ENCODE measurements around the gene NHERF1.

NHERF1 gene

DNA sequence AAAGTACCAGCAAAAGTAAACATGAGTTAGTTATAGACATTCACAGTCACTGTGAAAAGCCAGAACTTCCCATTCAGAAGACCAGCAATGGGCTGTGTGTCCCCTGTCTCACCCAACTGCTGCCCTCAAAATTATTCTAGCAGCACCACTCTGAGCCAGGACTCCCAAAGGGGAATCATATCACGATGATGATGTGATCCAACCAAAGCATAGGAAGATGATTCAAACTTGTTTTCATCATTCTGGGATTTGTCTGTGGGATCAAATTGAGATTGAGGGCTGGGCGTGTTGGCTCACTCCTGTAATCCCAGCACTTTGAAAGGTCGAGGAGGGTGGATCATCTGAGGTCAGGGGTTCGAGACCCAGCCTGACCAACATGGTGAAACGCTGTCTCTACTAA, 34.1 kb downstream of the NHERF1 start:
- in situ Hi-C loops (cut with HindIII; ENCODE audit: low sequenced_read_pairs): no loop called here

DNA sequence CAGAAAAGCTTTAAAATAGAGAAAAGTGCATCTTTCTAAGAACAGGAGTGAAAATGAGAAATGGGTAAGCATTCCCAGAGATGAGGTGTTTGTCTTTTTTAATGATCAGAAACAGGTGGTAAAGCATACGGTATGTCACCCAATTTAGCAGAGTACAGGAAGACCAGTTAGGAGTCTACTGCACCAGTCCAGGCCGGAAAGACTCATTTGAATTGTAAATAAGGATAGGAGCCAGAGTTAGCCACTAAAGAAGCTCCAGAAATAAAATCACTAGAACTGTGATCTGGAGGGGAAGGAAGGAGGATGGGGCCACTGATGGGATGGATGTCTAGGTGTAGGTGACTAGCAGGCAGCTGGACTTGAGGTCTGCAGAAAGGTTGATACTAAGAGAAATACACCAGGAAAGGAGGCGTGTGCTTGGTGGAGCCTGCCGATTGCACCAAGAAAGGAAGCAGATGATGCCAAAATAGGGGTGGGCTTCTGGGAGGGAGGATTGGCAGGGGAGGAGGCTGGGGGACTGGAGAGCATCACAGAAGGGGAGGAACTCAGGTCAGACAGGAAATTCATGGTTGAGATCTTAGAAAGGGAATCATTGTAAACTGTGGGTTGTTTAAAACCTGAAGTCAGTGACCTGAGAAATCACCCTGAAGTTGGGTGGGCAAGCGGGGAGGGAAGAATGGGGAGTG, 35.8 kb downstream of the NHERF1 start:
- in situ Hi-C loops (cut with HindIII; ENCODE audit: low sequenced_read_pairs): no loop called here

GRCh38 chr17:74785096-74785980, 36.9 kb downstream of the NHERF1 start:
- in situ Hi-C loops (cut with HindIII; ENCODE audit: low sequenced_read_pairs): no loop called here

GRCh38 chr17:74785981-74786360, 37.5 kb downstream of the NHERF1 start:
- in situ Hi-C loops (cut with HindIII; ENCODE audit: low sequenced_read_pairs): no loop called here

DNA sequence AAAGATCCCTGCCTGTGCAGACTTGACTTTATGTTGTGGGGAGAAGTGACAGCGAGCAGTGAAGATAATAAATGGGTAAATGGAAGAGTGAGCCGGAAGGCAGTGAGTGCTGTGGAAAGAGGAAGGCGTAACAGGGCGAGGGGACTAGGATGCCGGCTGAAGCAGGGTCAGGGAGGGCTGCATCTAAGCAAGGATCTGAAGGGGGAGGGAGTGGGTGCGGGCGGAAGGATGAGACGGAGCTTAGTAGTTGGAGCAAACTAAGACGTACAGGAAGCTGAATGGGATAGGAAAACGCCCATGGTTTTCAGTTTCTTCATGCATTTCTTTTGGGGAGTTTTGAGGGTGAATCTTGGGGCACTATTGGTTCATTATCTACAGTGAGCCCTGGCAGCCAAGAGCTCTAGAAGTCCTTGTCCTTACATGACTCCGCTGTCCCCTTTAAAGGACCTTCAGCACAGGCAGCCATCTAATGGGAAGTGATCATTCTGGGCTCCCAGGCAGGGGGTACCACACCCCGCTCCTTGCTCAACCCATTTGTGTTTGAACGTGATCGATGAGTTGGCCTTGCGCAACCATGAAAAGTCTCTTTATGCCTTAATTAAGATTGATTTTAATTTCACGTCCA, 38.1 kb downstream of the NHERF1 start:
- in situ Hi-C loops (cut with HindIII; ENCODE audit: low sequenced_read_pairs): no loop called here

DNA sequence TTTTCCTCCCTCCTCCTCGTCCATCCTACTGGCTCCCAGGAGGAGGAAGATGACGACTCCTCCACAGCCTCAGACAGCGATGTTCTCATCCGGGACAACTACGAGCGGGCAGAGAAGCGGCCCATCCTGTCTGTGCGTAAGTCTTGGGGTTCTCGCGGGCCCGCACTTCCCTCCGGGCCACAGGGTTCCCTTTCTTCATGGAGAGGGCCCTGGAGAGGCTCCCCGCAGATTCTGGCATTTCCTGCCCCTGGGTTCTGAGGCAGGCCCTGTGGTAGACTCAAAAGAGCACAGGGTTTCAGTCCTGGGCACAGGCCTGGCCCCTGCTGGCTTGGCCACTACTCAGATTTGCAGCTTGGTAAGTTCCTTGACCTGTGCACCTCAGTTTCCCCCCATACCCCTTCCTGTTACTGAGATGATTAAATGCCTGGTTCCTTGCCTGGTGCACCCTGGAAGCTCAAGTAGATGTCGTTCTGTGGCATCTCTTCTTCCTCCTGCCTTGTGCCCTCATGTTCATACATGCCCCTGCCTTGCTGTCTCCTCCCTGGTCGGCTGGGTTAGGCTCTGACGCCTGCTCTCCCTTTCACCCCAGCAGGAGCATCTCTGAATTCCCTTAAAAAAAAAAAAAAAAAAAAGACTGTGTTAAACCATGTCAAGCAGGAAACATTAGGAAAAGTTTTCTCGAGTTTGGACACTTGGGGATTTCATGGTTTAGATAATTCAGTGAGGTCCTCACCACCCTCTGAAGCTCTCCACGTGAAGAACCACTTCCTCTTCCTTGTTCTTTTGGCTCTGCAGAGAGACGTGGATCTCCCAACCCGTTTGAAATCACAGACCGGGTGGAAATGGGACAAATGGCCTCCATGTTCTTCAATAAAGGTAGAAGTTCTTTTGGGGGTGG, 42.0 kb downstream of the NHERF1 start:
- in situ Hi-C loops (cut with HindIII; ENCODE audit: low sequenced_read_pairs): loop anchor here (5.0 kb wide), 1 partner anchor 72 kb away; no protein-coding TSS in a partner anchor

GRCh38 chr17:74792586-74793105, 44.2 kb downstream of the NHERF1 start:
- in situ Hi-C loops (cut with HindIII; ENCODE audit: low sequenced_read_pairs): loop anchor here (5.0 kb wide), 1 partner anchor 70 kb away; no protein-coding TSS in a partner anchor

DNA sequence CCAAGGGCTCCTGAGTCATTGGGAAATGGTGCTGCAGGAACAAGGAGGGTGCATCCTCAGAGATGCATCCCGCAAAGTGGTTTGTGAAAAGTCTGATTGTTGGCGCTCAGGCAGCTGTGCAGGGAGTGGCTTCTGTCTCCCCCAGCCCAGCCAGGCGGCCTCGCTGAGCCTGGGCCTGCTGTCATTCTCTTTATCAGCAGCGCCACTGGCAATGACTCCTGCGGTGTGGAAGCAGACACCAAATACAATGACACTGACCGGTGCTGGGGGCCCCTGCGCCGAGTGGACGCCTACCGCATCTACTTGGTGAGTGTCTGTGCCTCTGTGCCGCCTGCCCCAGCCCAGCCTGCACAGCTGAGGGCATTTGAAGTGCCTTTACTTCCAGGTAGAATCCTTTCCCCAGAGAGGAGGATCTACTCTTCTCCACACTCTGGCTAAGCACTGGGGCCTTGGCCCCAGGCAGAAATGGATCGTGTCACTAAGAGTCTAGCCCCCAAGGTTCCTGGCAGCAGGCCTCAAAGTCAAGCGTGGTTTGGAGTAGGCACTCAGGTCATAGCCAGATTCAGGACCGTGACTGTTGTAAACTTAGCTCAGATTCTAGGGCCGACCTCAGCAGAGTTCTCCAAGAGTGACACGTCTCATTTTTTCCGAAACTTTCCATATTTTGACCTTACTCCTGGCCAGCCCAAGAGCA, 47.0 kb downstream of the NHERF1 start:
- in situ Hi-C loops (cut with HindIII; ENCODE audit: low sequenced_read_pairs): no loop called here

GRCh38 chr17:74796211-74796610, 47.8 kb downstream of the NHERF1 start:
- in situ Hi-C loops (cut with HindIII; ENCODE audit: low sequenced_read_pairs): no loop called here

DNA sequence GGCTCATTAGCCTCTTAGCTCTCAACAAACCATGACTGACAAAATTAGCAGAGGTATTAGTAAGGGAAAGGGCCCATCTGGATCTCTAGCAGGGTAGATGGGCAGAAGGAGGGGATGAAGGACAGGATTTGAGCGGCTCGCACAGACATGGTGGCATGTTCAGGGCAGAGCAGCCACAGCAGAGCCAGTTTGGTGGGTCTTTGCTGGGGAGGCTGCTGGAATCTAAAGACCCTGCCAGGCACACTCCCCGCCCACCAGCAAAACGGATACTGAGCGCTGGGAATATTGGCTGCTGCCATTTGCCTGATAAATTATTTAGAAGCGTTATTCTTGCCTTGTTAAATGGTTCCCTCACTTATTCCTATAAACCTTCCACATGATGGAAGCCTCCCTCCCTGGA, 48.4 kb downstream of the NHERF1 start:
- in situ Hi-C loops (cut with HindIII; ENCODE audit: low sequenced_read_pairs): no loop called here

DNA sequence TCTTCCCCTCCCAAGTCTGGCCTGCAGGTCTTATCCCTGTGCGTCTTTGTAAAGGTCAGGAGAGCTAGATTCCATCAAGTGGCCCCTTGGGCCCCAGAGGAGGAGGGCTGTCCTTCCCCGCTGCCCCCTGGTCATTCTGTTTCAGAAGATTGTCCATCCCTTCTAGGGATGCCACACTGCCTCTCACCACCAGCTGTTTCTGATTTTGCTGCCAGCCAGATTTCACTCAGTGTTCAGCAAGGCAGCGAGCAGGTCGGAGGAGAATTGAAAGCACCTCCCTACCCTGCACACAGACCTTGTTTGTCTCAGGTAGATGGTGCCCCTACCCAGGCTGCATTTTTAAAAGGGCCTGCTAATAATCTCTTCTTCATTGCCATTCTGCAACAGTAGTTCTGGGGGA, 49.4 kb downstream of the NHERF1 start:
- in situ Hi-C loops (cut with HindIII; ENCODE audit: low sequenced_read_pairs): no loop called here

DNA sequence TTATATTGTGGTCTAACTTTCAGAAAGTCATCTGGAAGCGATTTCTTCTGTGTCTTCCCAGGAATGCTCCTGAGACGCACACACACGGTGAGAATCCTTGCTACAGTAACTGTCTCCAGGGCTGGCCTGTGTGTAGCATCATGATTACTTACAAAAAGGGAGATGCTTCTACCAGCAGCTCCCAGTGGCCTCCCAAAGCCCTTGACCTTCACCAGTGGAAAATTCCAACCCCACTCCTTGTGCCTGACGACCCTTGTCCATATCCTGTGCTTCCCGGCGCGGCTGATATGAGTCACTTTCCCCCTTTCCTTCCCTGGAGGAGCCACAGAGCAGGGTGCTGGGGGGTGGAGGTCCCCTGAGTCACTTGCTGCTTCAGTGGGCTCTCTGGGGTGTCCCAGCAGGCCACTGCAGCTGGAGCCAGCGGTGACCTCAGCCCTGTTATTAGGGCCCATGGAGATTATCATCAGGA, 49.8 kb downstream of the NHERF1 start:
- in situ Hi-C loops (cut with HindIII; ENCODE audit: low sequenced_read_pairs): no loop called here

DNA sequence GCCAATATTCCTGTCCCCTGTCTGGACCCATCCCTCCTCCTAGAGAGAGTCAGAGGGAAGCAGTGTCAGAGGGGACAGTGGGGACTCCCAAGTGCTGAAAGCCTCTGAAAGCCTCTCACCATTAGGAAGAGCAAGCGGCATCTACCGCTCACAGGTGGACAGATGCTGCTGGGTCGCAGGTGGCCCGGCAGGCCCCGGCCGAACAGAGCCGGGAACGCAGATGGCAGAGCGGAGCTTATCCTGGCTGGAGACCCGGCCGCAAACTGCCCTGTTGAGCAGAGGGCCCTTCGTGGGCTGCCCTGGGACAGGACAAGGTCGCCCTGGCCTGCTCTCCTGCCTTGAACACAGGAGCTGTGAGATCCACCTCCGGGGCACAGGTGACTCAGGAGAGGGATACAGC, 50.7 kb downstream of the NHERF1 start:
- in situ Hi-C loops (cut with HindIII; ENCODE audit: low sequenced_read_pairs): no loop called here

DNA sequence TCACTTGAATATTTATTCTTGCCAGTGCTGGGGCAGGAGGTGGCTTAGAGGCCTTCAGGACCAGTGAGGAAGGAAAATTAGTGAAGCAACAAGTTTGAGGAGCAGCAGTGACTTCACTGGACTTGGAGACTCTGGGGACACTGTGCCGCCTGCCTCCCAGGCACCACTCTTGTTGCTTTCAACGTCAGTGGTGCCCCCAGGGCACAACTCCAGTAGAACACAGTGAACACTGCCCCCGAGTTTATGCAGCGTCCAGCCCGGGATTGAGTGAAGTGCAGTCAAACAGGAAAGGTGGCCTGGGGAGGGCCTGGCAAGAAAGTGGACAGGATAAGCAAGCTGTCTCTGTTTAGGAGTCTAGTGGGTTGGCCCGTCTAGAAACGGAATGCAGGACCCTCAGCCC, 52.1 kb downstream of the NHERF1 start:
- in situ Hi-C loops (cut with HindIII; ENCODE audit: low sequenced_read_pairs): no loop called here

DNA sequence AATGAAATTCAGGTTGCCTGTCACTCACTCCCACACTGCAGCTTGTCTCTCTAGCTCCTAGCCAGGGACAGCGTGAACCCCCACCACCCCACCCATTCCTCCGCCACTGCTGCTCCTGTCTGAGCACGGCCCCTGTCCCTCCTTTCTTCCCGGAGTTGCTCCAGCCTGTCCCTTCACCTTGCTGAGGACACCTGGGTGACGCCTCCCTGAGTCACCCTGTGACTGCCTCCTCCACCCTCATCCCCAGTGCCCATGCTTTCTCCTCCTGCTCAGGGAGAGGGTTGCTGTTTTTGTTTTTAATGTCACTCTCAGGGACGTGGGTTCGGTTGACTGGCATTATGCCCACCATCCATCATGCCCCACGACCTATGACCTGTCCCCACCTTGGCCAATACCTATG, 53.5 kb downstream of the NHERF1 start:
- in situ Hi-C loops (cut with HindIII; ENCODE audit: low sequenced_read_pairs): no loop called here

GRCh38 chr17:74803388-74803930, 55.0 kb downstream of the NHERF1 start:
- in situ Hi-C loops (cut with HindIII; ENCODE audit: low sequenced_read_pairs): no loop called here

DNA sequence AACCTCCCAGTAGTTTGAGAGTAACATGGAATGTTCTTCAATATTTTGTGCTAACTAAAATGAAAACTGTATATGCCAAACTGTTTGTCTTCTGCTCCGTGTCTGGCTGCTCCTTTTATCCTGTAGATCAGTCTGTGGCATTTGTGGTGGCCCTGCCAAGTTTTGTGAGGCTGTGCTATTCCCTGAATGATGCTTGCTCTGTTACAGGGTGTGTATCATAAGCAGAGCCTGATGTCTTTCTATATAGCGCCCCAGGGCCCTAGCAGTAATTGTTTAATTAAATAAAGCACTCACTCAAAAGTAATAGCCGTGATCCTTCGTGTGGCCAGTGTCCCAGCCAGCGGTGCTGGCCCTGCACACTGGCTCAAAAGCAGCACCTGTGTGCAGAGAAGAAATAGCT, 55.5 kb downstream of the NHERF1 start:
- in situ Hi-C loops (cut with HindIII; ENCODE audit: low sequenced_read_pairs): no loop called here

- in situ Hi-C loops (cut with HindIII; ENCODE audit: low sequenced_read_pairs): loop anchor here (5.0 kb wide), 1 partner anchor 43 kb away; no protein-coding TSS in a partner anchor
These were observed 56.3 kb downstream of the NHERF1 start for GRCh38 chr17:74804683-74805082.

DNA sequence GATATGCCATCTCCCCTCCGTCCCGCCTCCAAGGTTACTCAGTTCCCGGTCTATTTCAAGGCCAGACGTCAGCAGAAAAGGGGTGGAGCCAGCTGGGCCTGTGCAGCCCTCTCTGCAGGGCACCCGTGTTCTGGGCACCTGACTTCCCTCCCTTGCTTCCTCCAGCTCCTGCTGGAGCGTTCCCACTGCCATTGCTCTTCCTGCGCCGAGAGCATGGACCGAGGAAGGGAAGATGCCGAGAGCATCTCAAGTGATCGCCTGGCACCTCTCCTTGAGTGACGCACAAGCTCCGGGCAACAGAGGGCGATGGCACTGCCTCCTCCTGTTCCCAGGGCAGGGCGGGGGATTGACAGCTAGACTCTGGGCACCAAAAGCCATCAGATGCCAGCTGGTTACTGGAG, 57.2 kb downstream of the NHERF1 start:
- in situ Hi-C loops (cut with HindIII; ENCODE audit: low sequenced_read_pairs): loop anchor here (5.0 kb wide), 1 partner anchor 42 kb away; no protein-coding TSS in a partner anchor
